Right lung (tissue), 5 donors: Measurements from ENCODE around the gene SRPRB. TPM values are rescaled to one million over a fixed set of nuclear protein-coding genes. Genes with fewer than 3 reads are reported as not detected.
A peak's percentile ranks its signal among the peaks of the same experiment; 100 is the strongest.

Experiments
- DNase-seq, 2 donors: peaks; one replicate each; pipeline ENCODE4 v3.0.0-alpha.2; 2013
- polyA plus RNA-seq, 5 donors: library from polyadenylated mRNA; unstranded; fragments of 120-200 nt; gene quantifications; one replicate each; pipeline versions ENCODE4 v1.2.1 to v1.2.3, GENCODE V29; 2013; ENCODE audit warnings: inconsistent platforms in 1 of 5, low replicate concordance in 1 of 5; ENCODE audit not compliant: insufficient read length in 5 of 5, insufficient read depth in 1 of 5

Gene SRPRB
- polyA plus RNA-seq, 5 donors = 40.1 to 48.5 (median 43.7) TPM

- no peak for DNase-seq
These were observed 59.7 kb downstream of the SRPRB start for GRCh38 chr3:133865136-133865855.

- no peak for DNase-seq
These were observed 60.5 kb downstream of the SRPRB start for GRCh38 chr3:133866141-133866540.

- DNase-seq = no peak
These were observed 62.6 kb downstream of the SRPRB start for GRCh38 chr3:133868186-133868585.

GRCh38 chr3:133868758-133869475 is 63.3 kb downstream of the SRPRB start:
- peak in 1 of 2 donors; percentile 2 for DNase-seq

- no peak for DNase-seq
These were observed 64.0 kb downstream of the SRPRB start for GRCh38 chr3:133869586-133869985.

GRCh38 chr3:133870822-133871221 is 65.2 kb downstream of the SRPRB start:
- no peak for DNase-seq

Other genes starting within 250 kb of the SRPRB start
- 100 to 1,000 TPM in 4 of 5 donors, 10 to 100 TPM in 1; 96.9 to 122 (median 110) TPM for gene CDV3, start 232.1 kb upstream of the SRPRB start, polyA plus RNA-seq
- gene TOPBP1, start 143.9 kb upstream of the SRPRB start, polyA plus RNA-seq = 10 to 100 TPM; 29.7 to 51.5 (median 49.2) TPM
- gene TF, start 59.4 kb upstream of the SRPRB start, polyA plus RNA-seq = 10 to 100 TPM in 1 of 5 donors, 1 to 10 TPM in 4; 3.7 to 65.3 (median 4.8) TPM
- 1 to 10 TPM; 6.2 to 7.7 (median 7.1) TPM for gene RAB6B, start 90.1 kb downstream of the SRPRB start, polyA plus RNA-seq
- gene SLCO2A1, start 224.1 kb downstream of the SRPRB start, polyA plus RNA-seq = 10 to 100 TPM; 32.6 to 61.7 (median 52.8) TPM